Panc1 (cell line): ENCODE data around the gene SNRNP35.

Experiments
- POLR2AphosphoS5 ChIP-seq: IDR thresholded peaks from 2 replicates; pipeline ENCODE4 v1.6.1; 2012; ENCODE audit warnings: mild to moderate bottlenecking, low read depth, low read length, moderate library complexity
- SIN3A ChIP-seq: IDR thresholded peaks from 2 replicates; pipeline ENCODE4 v1.6.1; 2012; ENCODE audit warnings: low read depth, mild to moderate bottlenecking, low read length, moderate library complexity, borderline replicate concordance; ENCODE audit not compliant: insufficient read depth
- TCF7L2 ChIP-seq: IDR thresholded peaks from 2 replicates; pipeline ENCODE4 v1.6.1; 2011; ENCODE audit warnings: mild to moderate bottlenecking, low read depth, low read length, inconsistent platforms
- TF ChIP-seq, protein P1 (sequence below): fragments of 450-650 bp; IDR thresholded peaks from 2 replicates; pipeline ENCODE4 v1.5.1; 2017; ENCODE audit warnings: mild to moderate bottlenecking
- TF ChIP-seq, protein P2 (sequence below), 2 experiments: IDR thresholded peaks; 2 replicates each; pipeline ENCODE4 v1.6.1; 2011 to 2012; ENCODE audit warnings: low read depth in 2 of 2, control low read depth in 1 of 2, low read length in 1 of 2, mild to moderate bottlenecking in 1 of 2, moderate library complexity in 1 of 2; ENCODE audit not compliant: insufficient read depth in 1 of 2

DNA sequence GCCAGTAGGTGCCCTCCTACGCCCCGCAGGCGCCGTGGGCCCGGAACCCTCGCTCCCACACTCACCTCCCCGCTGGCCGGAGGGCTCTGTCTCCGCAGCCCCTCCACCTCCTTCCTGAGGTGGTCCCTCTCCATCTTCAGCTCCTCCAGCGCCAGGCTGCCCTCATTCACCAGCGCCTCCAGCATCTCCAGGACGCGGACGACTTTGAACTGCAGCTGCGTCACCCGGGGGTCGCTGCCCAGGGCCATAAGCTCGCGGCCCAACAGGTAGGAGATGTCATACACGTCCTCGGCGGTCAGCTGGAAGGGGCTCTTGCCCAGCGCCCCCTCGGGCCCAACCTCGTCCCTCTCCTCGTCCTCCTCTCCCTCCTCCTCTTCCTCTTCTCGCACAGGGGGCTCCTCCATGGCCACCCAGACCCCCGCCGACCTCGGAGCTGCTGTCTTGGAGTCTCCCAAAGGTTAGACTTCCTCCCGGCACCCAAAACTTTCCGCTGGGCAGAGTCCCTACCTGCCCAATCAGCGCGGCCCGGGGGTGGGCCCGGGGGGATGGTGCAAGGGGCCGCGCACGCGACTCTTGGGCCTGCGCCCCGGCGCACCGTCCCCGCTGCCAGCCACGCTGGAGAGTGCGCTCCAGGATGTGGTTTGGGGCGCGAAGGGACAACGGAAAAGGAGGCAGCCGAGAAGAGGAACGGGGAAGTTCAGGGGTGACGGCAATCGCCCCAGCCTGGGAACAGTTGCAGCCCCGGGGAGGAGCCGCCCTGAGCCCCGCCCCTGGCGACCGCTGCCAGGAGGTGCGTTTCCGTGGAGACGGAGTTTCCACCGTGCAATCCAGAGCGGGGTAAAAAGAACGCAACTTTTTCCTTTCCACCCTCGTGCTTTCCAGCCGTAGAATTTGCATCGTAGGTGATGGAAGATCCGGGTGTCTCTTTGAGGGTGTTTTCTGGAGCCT is 21.6 kb upstream of the SNRNP35 start, which contains the start of gene RILPL2:
- TF ChIP-seq, protein P1, sequence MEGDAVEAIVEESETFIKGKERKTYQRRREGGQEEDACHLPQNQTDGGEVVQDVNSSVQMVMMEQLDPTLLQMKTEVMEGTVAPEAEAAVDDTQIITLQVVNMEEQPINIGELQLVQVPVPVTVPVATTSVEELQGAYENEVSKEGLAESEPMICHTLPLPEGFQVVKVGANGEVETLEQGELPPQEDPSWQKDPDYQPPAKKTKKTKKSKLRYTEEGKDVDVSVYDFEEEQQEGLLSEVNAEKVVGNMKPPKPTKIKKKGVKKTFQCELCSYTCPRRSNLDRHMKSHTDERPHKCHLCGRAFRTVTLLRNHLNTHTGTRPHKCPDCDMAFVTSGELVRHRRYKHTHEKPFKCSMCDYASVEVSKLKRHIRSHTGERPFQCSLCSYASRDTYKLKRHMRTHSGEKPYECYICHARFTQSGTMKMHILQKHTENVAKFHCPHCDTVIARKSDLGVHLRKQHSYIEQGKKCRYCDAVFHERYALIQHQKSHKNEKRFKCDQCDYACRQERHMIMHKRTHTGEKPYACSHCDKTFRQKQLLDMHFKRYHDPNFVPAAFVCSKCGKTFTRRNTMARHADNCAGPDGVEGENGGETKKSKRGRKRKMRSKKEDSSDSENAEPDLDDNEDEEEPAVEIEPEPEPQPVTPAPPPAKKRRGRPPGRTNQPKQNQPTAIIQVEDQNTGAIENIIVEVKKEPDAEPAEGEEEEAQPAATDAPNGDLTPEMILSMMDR = no peak
- TF ChIP-seq SIN3A (0 out of 2 replicates have a peak, but pooled peaks have one; percentile 42), POLR2AphosphoS5 (no peak), TCF7L2 (no peak; the same call in 1 of the 2 replicates)
- TF ChIP-seq, protein P2, sequence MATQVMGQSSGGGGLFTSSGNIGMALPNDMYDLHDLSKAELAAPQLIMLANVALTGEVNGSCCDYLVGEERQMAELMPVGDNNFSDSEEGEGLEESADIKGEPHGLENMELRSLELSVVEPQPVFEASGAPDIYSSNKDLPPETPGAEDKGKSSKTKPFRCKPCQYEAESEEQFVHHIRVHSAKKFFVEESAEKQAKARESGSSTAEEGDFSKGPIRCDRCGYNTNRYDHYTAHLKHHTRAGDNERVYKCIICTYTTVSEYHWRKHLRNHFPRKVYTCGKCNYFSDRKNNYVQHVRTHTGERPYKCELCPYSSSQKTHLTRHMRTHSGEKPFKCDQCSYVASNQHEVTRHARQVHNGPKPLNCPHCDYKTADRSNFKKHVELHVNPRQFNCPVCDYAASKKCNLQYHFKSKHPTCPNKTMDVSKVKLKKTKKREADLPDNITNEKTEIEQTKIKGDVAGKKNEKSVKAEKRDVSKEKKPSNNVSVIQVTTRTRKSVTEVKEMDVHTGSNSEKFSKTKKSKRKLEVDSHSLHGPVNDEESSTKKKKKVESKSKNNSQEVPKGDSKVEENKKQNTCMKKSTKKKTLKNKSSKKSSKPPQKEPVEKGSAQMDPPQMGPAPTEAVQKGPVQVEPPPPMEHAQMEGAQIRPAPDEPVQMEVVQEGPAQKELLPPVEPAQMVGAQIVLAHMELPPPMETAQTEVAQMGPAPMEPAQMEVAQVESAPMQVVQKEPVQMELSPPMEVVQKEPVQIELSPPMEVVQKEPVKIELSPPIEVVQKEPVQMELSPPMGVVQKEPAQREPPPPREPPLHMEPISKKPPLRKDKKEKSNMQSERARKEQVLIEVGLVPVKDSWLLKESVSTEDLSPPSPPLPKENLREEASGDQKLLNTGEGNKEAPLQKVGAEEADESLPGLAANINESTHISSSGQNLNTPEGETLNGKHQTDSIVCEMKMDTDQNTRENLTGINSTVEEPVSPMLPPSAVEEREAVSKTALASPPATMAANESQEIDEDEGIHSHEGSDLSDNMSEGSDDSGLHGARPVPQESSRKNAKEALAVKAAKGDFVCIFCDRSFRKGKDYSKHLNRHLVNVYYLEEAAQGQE (IDR thresholded peaks at IDR 0.05; ENCODE audit: insufficient read depth in 1 of 2, low read depth in 2 of 2, low read length in 1 of 2) = 0 out of 4 replicates have a peak, but pooled peaks of 1 of the 2 experiments have one; percentile 51
